Heart left ventricle (tissue), 16 donors: Measurements from ENCODE around the gene BEND7. TPM values are rescaled to one million over a fixed set of nuclear protein-coding genes. Genes with fewer than 3 reads are reported as not detected.
A peak's percentile ranks its signal among the peaks of the same experiment; 100 is the strongest.

Source experiments
- ATAC-seq, 4 donors: fragments of 200-7000 bp; cut with Tn5 transposase; one replicate each; pipeline ENCODE4 v1.9.1; 2020 to 2022; ENCODE audit warnings: moderate library complexity in 4 of 4, mild to moderate bottlenecking in 3 of 4, moderate number of reproducible peaks in 1 of 4
- DNase-seq, 5 donors: peaks; one replicate each; pipeline ENCODE4 v3.0.0-alpha.2; 2020
- H3K27ac ChIP-seq, 12 donors: fragments of 200-600 bp; sonication (generic) in 4 of 12; one replicate each; pipeline versions ENCODE4 v1.5.0 to v1.8.0; 2016 to 2022; ENCODE audit warnings: mild to moderate bottlenecking in 2 of 12
- H3K27me3 ChIP-seq, 9 donors: fragments of 200-600 bp; sonication (generic) in 2 of 9; one replicate each; pipeline versions ENCODE4 v1.5.1 to v1.8.0; 2016 to 2022; ENCODE audit warnings: mild to moderate bottlenecking in 3 of 9
- H3K36me3 ChIP-seq, 9 donors: fragments of 200-600 bp; sonication (generic) in 2 of 9; one replicate each; pipeline versions ENCODE4 v1.5.0 to v1.8.0; 2018 to 2022; ENCODE audit warnings: mild to moderate bottlenecking in 2 of 9
- H3K4me1 ChIP-seq, 12 donors: fragments of 200-600 bp; sonication (generic) in 4 of 12; one replicate each; pipeline versions ENCODE4 v1.5.0 to v1.8.0; 2016 to 2022; ENCODE audit warnings: mild to moderate bottlenecking in 3 of 12
- H3K4me3 ChIP-seq, 12 donors: fragments of 200-600 bp; sonication (generic) in 4 of 12; one replicate each; pipeline versions ENCODE4 v1.5.0 to v1.8.0; 2017 to 2022; ENCODE audit warnings: mild to moderate bottlenecking in 9 of 12, moderate library complexity in 4 of 12
- H3K9me3 ChIP-seq, 12 donors: fragments of 200-600 bp; sonication (generic) in 4 of 12; one replicate each; pipeline versions ENCODE4 v1.5.0 to v1.8.0; 2016 to 2022; ENCODE audit warnings: mild to moderate bottlenecking in 1 of 12
- CTCF ChIP-seq, 12 donors: fragments of 200-600 bp; sonication (generic) in 4 of 12; IDR thresholded peaks; one replicate each; pipeline versions ENCODE4 v1.5.0 to v1.8.0; 2018 to 2022; ENCODE audit warnings: antibody characterized with exemption in 12 of 12, mild to moderate bottlenecking in 5 of 12
- POLR2A ChIP-seq, 2 donors: fragments of 450-650 bp; IDR thresholded peaks; one replicate each; pipeline ENCODE4 v1.6.1; 2017; ENCODE audit warnings: antibody characterized with exemption in 2 of 2, mild to moderate bottlenecking in 2 of 2, moderate library complexity in 2 of 2
- WGBS, 4 donors: extraction: QIAGEN DNeasy Blood & Tissue Kit in 2 of 4; methylation state at CpG; one replicate each; pipeline versions ENCODE4 v1.1.5 to v1.1.7; 2013 to 2018; 5-methylcytosine and 5-hydroxymethylcytosine counted together
- intact Hi-C, 10 donors: fragments of 100-400 bp; cut with DNase I; formaldehyde crosslinking; loops; one replicate each; pipeline versions ENCODE4 v1.11.1 to v1.14.2; 2022
- polyA plus RNA-seq, 2 donors: library from polyadenylated mRNA; stranded (reverse); fragments of 200-250 nt; gene quantifications; one replicate each; pipeline ENCODE4 v1.2.3, GENCODE V29; 2013
- total RNA-seq, 9 donors: library from RNA; depleted of rRNA in 2 of 9; stranded (reverse); fragments of >200 nt in 2 of 9; fragmentation: NEBNext Ultra II Directional in 3 of 9; extraction: Animal tissue kit (Norgen Biotek cat#: 25700) in 3 of 9; gene quantifications; one replicate each; pipeline versions ENCODE4 v1.1.0 to v1.2.4, GENCODE V29; 2016 to 2023
- donor health status: ischemic (EF 13 %, LVEDD 7.1; RV severe dilation, severe dysfunction).
- donor health status: healthy with polysubstance abuse.
- donor health status: DM: no; HTN: yes; CAD: no.
- donor health status: DM: no; HTN: no; CAD: no.
- donor health status: ischemic (EF 25% LVEDD 6.9; RV normal size, moderate dysfunction).
- donor health status: ischemic (EF 25% LVEDD 5.7; RV mildly dilated, moderate dysfunction).
- donor health status: healthy.
- donor health status: DM: yes; HTN: yes; CAD: no.
- donor health status: ischemic (EF 35%, LVEDD 5.7; RV mildly dilated, moderate dysfunction).
- donor health status: nonischemic (EF 11% LVEDD 7.7; RV severe dilation, severe dysfunction).
- donor health status: DM: yes; HTN: yes; CAD: no.
- donor health status: PGD.
- donor health status: ischemic (EF 29% LVEDD 5.4; RV normal size, mild dysfunction).
- donor health status: nonischemic (EF 23%, LVEDD 6.1; RV moderate dilation, normal function).

Gene BEND7
- total and polyA plus RNA-seq, 11 donors, result 5.5 to 30.5 (median 11.9) TPM

DNA sequence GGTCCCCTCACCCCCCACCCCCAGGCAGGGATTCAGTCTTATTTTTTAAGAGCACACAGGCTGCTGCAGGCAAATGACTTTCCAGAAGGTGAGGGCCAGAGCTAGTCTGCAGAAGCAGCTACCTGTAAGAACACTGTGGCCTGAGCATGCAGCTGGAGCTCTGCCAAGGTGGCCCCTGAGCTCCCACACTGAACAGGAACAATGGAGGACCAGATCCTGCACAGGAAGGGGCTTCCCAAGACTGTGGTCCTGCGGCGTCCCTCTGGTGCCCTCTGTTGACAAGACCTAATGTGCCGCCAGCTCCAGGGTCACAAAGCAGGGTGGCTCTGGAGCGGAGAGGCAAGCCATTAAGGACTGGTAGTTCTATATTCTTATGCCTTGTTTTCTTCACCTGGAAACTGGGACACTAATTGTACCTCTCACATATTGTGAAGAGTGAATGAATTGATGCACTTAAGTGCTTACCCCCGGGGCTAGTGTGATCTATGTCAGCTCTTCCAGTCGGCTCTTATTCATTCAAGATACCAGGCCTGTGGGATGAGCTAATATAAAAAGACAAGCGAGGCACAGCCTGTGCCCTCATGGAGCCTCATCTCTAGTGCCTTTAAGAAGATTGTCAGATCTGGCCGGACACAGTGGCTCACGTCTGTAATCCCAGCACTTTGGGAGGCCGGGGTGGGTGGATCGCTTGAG, 8.0 kb upstream of the BEND7 start:
- intact Hi-C loops, result loop anchor here in 5 of 10 donors (2.0 to 10.0 kb wide), 4 partner anchors 162 to 372 kb away; partner anchors contain the start of gene MCM10 (in 1 of the 5)
- peak; percentile 61 to 87 (median 80) for ATAC-seq

DNA sequence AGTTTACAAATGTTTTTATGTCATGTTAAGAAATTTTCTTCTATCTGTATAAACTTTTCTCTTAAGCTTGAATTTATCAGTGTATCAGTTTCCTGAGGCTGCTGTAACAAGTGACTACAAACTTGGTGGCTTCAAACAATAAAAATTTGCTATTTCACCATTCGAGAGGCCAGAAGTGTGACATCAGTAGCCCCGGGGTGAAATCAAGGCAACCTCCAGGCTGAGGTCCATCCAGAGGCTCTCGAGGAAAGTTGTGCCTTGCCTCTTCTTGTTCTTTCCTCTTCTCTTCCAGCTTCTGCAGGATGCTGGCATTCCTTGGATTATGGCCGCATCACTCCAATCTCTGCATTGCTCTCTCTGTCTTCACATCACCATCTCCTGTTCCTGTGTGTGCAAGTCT, 6.5 kb upstream of the BEND7 start:
- intact Hi-C loops, result loop anchor here in 4 of 10 donors (5.0 to 10.0 kb wide), 3 partner anchors 161 to 371 kb away; partner anchors contain the start of gene MCM10 (in 1 of the 4)
- TF ChIP-seq CTCF (IDR thresholded peaks at IDR 0.05) (no peak), POLR2A (IDR thresholded peaks at IDR 0.05) (no peak)
- DNase-seq (no peak), ATAC-seq (no peak)
- Histone ChIP-seq H3K4me1 (no peaks in the 10 kb centered on the region), H3K9me3 (peaks cover 0 to 5% (median 0%) of the 10 kb centered on the region in 12 donors), H3K27ac (no peak overlapping the region), H3K4me3 (no peak overlapping the region), H3K27me3 (peaks cover 0 to 13% (median 0%) of the 10 kb centered on the region in 9 donors), H3K36me3 (no peaks in the 10 kb centered on the region)
- 86 to 99% (median 96%) methylated on average over 4 of the region's 4 CpGs for WGBS, 4 donors

More for the DNA sequence above, 8.0 kb upstream of the BEND7 start:
- 55 to 68% (median 60%) methylated on average over 10 to 11 of the region's 11 CpGs for WGBS, 4 donors
- H3K27me3 ChIP-seq, result peaks cover 0 to 21% (median 3%) of the 10 kb centered on the region in 9 donors
- peak; percentile 28 to 76 (median 47) for DNase-seq
- no peak overlapping the region for H3K4me3 ChIP-seq
- peaks cover 0 to 5% (median 0%) of the 10 kb centered on the region in 12 donors for H3K9me3 ChIP-seq
- no peaks in the 10 kb centered on the region for H3K4me1 ChIP-seq
- TF ChIP-seq CTCF (IDR thresholded peaks at IDR 0.05), result peak; percentile 48 to 70 (median 58)
- no peak for TF ChIP-seq POLR2A (IDR thresholded peaks at IDR 0.05)
- H3K27ac ChIP-seq, result no peak overlapping the region
- H3K36me3 ChIP-seq, result no peaks in the 10 kb centered on the region

- H3K27ac ChIP-seq, result peak overlapping the region in 5 of 12 donors; percentile 47 to 80 (median 69)
- no peaks in the 10 kb centered on the region for H3K9me3 ChIP-seq
- peak overlapping the region in 11 of 12 donors; percentile 20 to 72 (median 58) for H3K4me3 ChIP-seq
- peaks cover 0 to 6% (median 0%) of the 10 kb centered on the region in 9 donors for H3K36me3 ChIP-seq
- TF ChIP-seq POLR2A (IDR thresholded peaks at IDR 0.05), result no peak
- no peak for TF ChIP-seq CTCF (IDR thresholded peaks at IDR 0.05)
- 48 to 62% (median 60%) methylated on average over 8 of the region's 8 CpGs for WGBS, 4 donors
- DNase-seq (no peak), ATAC-seq (no peak)
- H3K27me3 ChIP-seq, result peaks cover 0 to 28% (median 0%) of the 10 kb centered on the region in 9 donors
- H3K4me1 ChIP-seq, result peaks cover 0 to 24% (median 15%) of the 10 kb centered on the region in 12 donors
- intact Hi-C loops, result loop anchor here in 6 of 10 donors (5.0 to 10.0 kb wide), 3 partner anchors 155 to 365 kb away; partner anchors contain the start of gene MCM10 (in 2 of the 6)
These were observed 830 bp upstream of the BEND7 start for GRCh38 chr10:13529714-13529973.

- peak overlapping the region; percentile 42 to 82 (median 68) for H3K27ac ChIP-seq
- H3K27me3 ChIP-seq, result peaks cover 0 to 28% (median 0%) of the 10 kb centered on the region in 9 donors
- H3K36me3 ChIP-seq, result peaks cover 0 to 10% (median 0%) of the 10 kb centered on the region in 9 donors
- H3K4me1 ChIP-seq, result peaks cover 0 to 24% (median 15%) of the 10 kb centered on the region in 12 donors
- H3K4me3 ChIP-seq, result peak overlapping the region; percentile 44 to 84 (median 70)
- intact Hi-C loops, result loop anchor here in 6 of 10 donors (5.0 to 10.0 kb wide), 3 partner anchors 153 to 363 kb away; partner anchors contain the start of gene MCM10 (in 2 of the 6)
- WGBS, 4 donors, result 1 to 2% (median 1%) methylated on average over 31 to 104 of the region's 104 CpGs
- peak in 3 of 4 donors; percentile 23 to 46 (median 35) for ATAC-seq
- H3K9me3 ChIP-seq, result no peaks in the 10 kb centered on the region
- DNase-seq, result peak in 4 of 5 donors; percentile 18 to 61 (median 28)
- TF ChIP-seq CTCF (IDR thresholded peaks at IDR 0.05) (no peak), POLR2A (IDR thresholded peaks at IDR 0.05) (no peak)
These were observed 515 bp downstream of the BEND7 start for GRCh38 chr10:13528123-13528874.
